PC-3 (cell line): Measurements from ENCODE around the gene AKT1. TPM values are rescaled to one million over a fixed set of nuclear protein-coding genes. Genes with fewer than 3 reads are reported as not detected.
A peak's percentile ranks its signal among the peaks of the same experiment; 100 is the strongest.

Experiments
- ATAC-seq: fragments of 200-7000 bp; cut with Tn5 transposase; 2 replicates; pipeline ENCODE4 v1.9.1; 2020; ENCODE audit warnings: mild to moderate bottlenecking, moderate library complexity
- BruUV-seq: library from RNA; stranded (reverse); fragments of 400-500 nt; replicated peaks from 2 replicates; lab custom pipeline; 2021; lab: Mats Ljungman, UMichigan
- CTCF ChIA-PET: fragments of 300-600 bp; sonication (Branson Sonifier 250); formaldehyde crosslinking; loops from one replicate; lab custom pipeline; 2022; ENCODE audit warnings: antibody characterized with exemption; lab: Charles Lee
- POLR2A ChIA-PET: fragments of 300-600 bp; sonication (Branson Sonifier 250); formaldehyde crosslinking; loops from one replicate; lab custom pipeline; 2022; ENCODE audit warnings: antibody characterized with exemption; ENCODE audit not compliant: unreplicated experiment; lab: Charles Lee
- DNase-seq: peaks from one replicate; pipeline ENCODE4 v3.0.0-alpha.2; 2015
- H2AFZ ChIP-seq: fragments of 300-600 bp; sonication (generic); 2 replicates; pipeline ENCODE4 v1.6.0; 2016; ENCODE audit warnings: antibody characterized with exemption, low read length
- H3F3A ChIP-seq: fragments of 300-600 bp; sonication (generic); one replicate; pipeline ENCODE4 v1.6.0; 2017; ENCODE audit warnings: antibody characterized with exemption, low read length, control low read depth, mild to moderate bottlenecking; ENCODE audit not compliant: unreplicated experiment
- H3K27ac ChIP-seq: fragments of 300-600 bp; sonication (generic); 2 replicates; pipeline ENCODE4 v1.5.1; 2016; ENCODE audit warnings: mild to moderate bottlenecking, low read length
- H3K27me3 ChIP-seq: fragments of 300-600 bp; sonication (generic); 2 replicates; pipeline ENCODE4 v1.6.1; 2016; ENCODE audit warnings: low read length, mixed read lengths
- H3K36me3 ChIP-seq: fragments of 300-600 bp; sonication (generic); 2 replicates; pipeline ENCODE4 v1.6.1; 2016; ENCODE audit warnings: low read depth, mixed run types, low read length, mixed read lengths
- H3K4me1 ChIP-seq: fragments of 300-600 bp; sonication (generic); 2 replicates; pipeline ENCODE4 v1.5.1; 2016; ENCODE audit warnings: low read length; ENCODE audit not compliant: insufficient read depth
- H3K4me2 ChIP-seq: fragments of 300-600 bp; sonication (generic); 2 replicates; pipeline ENCODE4 v1.6.0; 2016; ENCODE audit warnings: low read length
- H3K4me3 ChIP-seq: fragments of 300-600 bp; sonication (generic); 2 replicates; pipeline ENCODE4 v1.5.1; 2016; ENCODE audit warnings: mild to moderate bottlenecking, low read length, mixed read lengths
- H3K79me2 ChIP-seq: fragments of 300-600 bp; sonication (generic); 2 replicates; pipeline ENCODE4 v1.6.1; 2017; ENCODE audit warnings: low read length, mixed read lengths
- H3K9ac ChIP-seq: fragments of 300-600 bp; sonication (generic); 2 replicates; pipeline ENCODE4 v1.6.0; 2016; ENCODE audit warnings: mild to moderate bottlenecking, low read length
- H3K9me2 ChIP-seq: fragments of 300-600 bp; sonication (generic); replicated peaks from 2 replicates; pipeline ENCODE4 v1.6.1; 2016; ENCODE audit warnings: mixed run types, low read length, mixed read lengths
- H3K9me3 ChIP-seq: fragments of 300-600 bp; sonication (generic); 2 replicates; pipeline ENCODE4 v1.6.1; 2016; ENCODE audit warnings: low read length, mixed read lengths
- H4K20me1 ChIP-seq: fragments of 300-600 bp; sonication (generic); 2 replicates; pipeline ENCODE4 v1.6.1; 2016; ENCODE audit warnings: low read length, mixed read lengths
- EZH2 ChIP-seq: fragments of 300-600 bp; sonication (generic); IDR thresholded peaks from one replicate; pipeline ENCODE4 v1.6.1; 2017; ENCODE audit warnings: antibody characterized with exemption, mild to moderate bottlenecking, low read length; ENCODE audit not compliant: unreplicated experiment
- EZH2phosphoT487 ChIP-seq: fragments of 300-600 bp; sonication (generic); IDR thresholded peaks from 2 replicates; pipeline ENCODE4 v1.6.1; 2018; ENCODE audit warnings: mild to moderate bottlenecking, antibody characterized with exemption, low read length, borderline replicate concordance
- intact Hi-C: fragments of 100-400 bp; cut with micrococcal nuclease; formaldehyde crosslinking; loops from 2 replicates; pipeline ENCODE4 v1.9.0; 2023
- total RNA-seq: library from RNA; depleted of rRNA; stranded (reverse); fragments of >200 nt; gene quantifications from 2 replicates; pipeline ENCODE4 v1.2.3, GENCODE V29; 2014
- TF ChIP-seq, protein P1 (sequence below): fragments of 300-600 bp; sonication (generic); conservative IDR thresholded peaks from 2 replicates; pipeline ENCODE4 v1.5.1; 2017; ENCODE audit warnings: antibody characterized with exemption, low read depth, mild to moderate bottlenecking, low read length

Gene AKT1
- total RNA-seq, 1 experiment from 2014 or later: 196 TPM

GRCh38 chr14:104723651-104724406 is 71.7 kb downstream of the AKT1 start, which contains the start of gene ADSS1:
Gene ADSS1, plus strand, starts transcription at chr14:104724229. Its CDS starts 42 bp downstream, at chr14:104724271.
- no peaks in the 10 kb centered on the region for H3K79me2 ChIP-seq
- TF ChIP-seq, protein P1, sequence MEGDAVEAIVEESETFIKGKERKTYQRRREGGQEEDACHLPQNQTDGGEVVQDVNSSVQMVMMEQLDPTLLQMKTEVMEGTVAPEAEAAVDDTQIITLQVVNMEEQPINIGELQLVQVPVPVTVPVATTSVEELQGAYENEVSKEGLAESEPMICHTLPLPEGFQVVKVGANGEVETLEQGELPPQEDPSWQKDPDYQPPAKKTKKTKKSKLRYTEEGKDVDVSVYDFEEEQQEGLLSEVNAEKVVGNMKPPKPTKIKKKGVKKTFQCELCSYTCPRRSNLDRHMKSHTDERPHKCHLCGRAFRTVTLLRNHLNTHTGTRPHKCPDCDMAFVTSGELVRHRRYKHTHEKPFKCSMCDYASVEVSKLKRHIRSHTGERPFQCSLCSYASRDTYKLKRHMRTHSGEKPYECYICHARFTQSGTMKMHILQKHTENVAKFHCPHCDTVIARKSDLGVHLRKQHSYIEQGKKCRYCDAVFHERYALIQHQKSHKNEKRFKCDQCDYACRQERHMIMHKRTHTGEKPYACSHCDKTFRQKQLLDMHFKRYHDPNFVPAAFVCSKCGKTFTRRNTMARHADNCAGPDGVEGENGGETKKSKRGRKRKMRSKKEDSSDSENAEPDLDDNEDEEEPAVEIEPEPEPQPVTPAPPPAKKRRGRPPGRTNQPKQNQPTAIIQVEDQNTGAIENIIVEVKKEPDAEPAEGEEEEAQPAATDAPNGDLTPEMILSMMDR: peak; percentile 96
- TF ChIP-seq EZH2 (no peak), EZH2phosphoT487 (no peak)
- peaks cover 5% of the 10 kb centered on the region; the same call in 1 of the 2 replicates for H3K36me3 ChIP-seq
- peak within 1 kb of the TSS; percentile 78 for H3K4me3 ChIP-seq
- no TSS peak for BruUV-seq
- ATAC-seq (peak; percentile 65), DNase-seq (peak; percentile 51)
- H2AFZ ChIP-seq: peak within 1 kb of the TSS; percentile 89
- no peaks in the 10 kb centered on the region for H3K9me2 ChIP-seq
- no peaks in the 10 kb centered on the region for H3K9me3 ChIP-seq
- peak within 1 kb of the TSS; percentile 57 for H3K9ac ChIP-seq
- ChIA-PET CTCF (no interaction called here), POLR2A (no interaction called here)
- H3F3A ChIP-seq: no peaks in the 10 kb centered on the region
- intact Hi-C loops: loop anchor here (2.0 kb wide), 1 partner anchor 23 kb away; no protein-coding TSS in a partner anchor
- no peak within 1 kb of the TSS for H3K27ac ChIP-seq
- H3K27me3 ChIP-seq: no peaks in the 10 kb centered on the region
- peak within 1 kb of the TSS; percentile 100 for H3K4me2 ChIP-seq
- H4K20me1 ChIP-seq: no peaks in the 10 kb centered on the region
- H3K4me1 ChIP-seq: peaks cover 7% of the 10 kb centered on the region

DNA sequence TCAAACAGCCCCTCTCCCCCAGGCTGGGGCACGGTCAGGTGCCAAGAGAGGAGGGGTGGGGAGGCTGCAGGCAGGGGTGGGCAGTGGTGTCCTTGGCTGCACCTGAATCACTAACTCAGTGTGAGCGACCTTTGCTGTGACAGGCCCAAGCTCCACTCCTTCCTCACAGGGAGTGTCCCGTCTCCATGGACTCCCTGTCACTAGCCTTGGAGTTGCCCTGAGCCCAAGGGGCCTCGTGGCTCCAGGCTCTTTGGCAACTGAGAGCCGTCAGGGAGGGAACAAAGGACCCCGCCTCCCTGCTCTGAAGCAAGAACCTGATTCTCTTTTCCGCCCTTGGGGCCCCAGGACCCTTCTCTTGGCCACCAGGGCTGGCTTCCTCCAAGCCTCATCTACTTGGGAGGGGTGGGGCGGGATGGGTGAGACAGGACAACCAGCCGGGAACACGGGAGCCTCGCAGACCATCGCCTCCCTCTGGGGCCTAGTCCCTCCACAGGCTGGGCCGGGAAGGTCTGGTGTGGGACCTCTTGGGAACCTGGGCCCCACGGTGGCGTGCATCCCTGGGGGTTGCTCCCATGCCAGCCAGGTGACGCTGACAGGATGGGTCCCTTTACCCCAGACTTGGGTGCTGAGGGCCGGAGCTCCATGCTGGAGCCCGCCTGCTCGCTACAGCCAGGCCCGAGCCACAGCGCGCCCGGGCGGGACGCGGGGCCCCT is 72.5 kb downstream of the AKT1 start:
- no peak for DNase-seq
- no TSS peak for BruUV-seq

More for the DNA sequence above, 72.5 kb downstream of the AKT1 start:
- ChIA-PET CTCF (no interaction called here), POLR2A (no interaction called here)
- H3K4me1 ChIP-seq: peaks cover 7% of the 10 kb centered on the region
- H3K27ac ChIP-seq: no peak overlapping the region
- TF ChIP-seq, protein P1: no peak
- TF ChIP-seq EZH2 (no peak), EZH2phosphoT487 (no peak)
- no peaks in the 10 kb centered on the region for H3K9me2 ChIP-seq
- no peaks in the 10 kb centered on the region for H3K79me2 ChIP-seq
- H2AFZ ChIP-seq: no peak overlapping the region
- no peak overlapping the region for H3K9ac ChIP-seq
- no peaks in the 10 kb centered on the region for H3F3A ChIP-seq
- H3K4me3 ChIP-seq: peak overlapping the region; percentile 78; the same call in 1 of the 2 replicates
- no peaks in the 10 kb centered on the region for H3K27me3 ChIP-seq
- peak; percentile 6 for ATAC-seq
- intact Hi-C loops: no loop called here
- no peaks in the 10 kb centered on the region for H3K9me3 ChIP-seq
- peaks cover 5% of the 10 kb centered on the region; the same call in 1 of the 2 replicates for H3K36me3 ChIP-seq
- H3K4me2 ChIP-seq: peak overlapping the region; percentile 100
- H4K20me1 ChIP-seq: no peaks in the 10 kb centered on the region
